ENCODE results near the gene NOP9.

Gene NOP9

DNA sequence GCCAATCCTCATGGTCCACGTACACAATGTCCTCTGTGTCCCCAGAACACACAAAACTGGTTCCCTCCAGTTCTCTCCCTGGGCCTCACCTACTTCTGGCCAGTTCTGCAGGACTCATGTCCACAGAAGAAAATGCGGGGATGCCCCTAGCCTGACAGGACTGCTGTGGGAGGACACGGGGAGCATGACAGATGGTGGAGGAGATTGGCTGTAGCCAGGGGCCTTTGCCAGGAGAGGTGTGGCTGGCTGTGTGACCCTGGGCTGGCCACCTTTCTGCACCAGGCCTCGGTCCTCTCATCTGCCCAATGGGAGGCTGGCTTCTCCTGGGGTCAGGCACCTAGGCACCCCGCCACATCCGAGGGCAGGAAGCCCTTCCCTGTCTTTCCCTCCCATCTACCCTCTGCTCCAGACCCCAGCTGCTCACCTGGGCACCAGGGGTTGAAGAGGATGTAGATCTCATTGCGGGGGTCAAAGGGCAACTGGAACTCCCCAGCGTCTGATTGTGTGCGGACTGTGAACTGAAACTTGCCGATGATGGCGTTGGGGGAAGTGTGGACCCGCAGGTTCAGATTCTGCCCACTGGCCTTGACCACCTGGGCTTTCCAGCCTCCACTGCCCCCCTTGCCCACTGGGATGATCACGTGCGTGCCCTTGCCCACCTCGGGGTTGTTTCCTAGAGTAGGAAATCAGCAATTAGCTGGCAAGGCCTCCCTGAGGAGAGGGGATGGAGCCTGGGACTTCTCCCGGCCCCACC is 39.4 kb upstream of the NOP9 start:
- no peak overlapping the region for H3K4me3 ChIP-seq (ENCODE audit: low read depth, low read length)
- TF ChIP-seq, protein P1, sequence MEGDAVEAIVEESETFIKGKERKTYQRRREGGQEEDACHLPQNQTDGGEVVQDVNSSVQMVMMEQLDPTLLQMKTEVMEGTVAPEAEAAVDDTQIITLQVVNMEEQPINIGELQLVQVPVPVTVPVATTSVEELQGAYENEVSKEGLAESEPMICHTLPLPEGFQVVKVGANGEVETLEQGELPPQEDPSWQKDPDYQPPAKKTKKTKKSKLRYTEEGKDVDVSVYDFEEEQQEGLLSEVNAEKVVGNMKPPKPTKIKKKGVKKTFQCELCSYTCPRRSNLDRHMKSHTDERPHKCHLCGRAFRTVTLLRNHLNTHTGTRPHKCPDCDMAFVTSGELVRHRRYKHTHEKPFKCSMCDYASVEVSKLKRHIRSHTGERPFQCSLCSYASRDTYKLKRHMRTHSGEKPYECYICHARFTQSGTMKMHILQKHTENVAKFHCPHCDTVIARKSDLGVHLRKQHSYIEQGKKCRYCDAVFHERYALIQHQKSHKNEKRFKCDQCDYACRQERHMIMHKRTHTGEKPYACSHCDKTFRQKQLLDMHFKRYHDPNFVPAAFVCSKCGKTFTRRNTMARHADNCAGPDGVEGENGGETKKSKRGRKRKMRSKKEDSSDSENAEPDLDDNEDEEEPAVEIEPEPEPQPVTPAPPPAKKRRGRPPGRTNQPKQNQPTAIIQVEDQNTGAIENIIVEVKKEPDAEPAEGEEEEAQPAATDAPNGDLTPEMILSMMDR (IDR thresholded peaks at IDR 0.05; ENCODE audit: borderline replicate concordance, insufficient read depth, low read depth, low read length), result no peak

DNA sequence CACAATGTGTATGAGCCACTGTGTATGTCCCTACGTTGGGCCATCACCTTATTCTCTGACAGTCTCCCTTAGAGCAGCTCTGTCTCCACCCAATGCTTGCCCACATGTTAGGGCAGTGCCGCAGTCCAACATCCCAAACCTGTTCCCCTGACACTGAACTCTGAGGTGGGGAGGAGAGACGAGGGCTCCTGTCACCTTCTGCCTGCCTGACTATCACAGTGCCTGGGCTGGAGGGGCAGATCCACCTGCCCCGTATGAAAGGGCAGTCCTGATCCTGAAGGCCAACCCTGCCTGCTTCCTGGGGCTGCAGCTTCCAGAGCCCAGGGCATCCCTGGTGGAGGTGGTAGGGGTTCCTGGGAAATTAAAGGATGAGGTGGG is 38.9 kb upstream of the NOP9 start:
- TF ChIP-seq, protein P1 (IDR thresholded peaks at IDR 0.05; ENCODE audit: borderline replicate concordance, insufficient read depth, low read depth, low read length), result no peak
- H3K4me3 ChIP-seq (ENCODE audit: low read depth, low read length), result no peak overlapping the region

DNA sequence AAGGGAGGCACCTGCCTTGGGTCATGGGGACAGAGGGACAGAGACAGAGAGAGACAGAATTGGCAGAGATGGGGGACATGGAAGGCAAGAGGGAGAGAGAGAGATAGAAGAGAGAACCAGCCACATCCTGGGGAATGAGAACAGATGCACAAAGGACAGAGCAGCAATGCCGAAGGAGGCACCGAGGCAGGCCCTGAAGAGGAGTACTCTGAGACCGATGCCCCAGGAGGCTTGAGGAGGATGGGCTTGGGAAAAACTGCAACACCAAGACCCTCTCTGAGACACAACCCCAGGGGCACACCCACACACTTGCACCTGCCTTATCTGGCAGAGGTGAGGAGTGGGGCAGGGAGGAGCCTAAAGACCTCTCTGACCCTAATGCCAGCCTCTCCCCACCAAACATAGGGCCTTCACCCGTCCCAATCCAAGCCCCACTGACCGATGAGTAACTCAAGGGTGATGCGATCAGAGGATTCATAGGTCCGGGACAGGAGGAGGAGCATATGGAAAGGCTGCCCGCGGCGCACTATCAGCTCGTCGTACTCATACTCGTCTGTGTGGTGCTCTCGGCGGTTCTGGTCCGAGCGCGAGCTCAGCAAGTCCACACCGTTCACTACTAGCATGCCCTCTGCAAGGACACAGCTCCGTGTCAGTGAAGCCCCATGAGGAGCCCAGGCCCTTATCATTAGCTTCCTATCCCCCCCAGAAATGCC is 38.2 kb upstream of the NOP9 start:
- no peak overlapping the region for H3K4me3 ChIP-seq (ENCODE audit: low read depth, low read length)
- TF ChIP-seq, protein P1 (IDR thresholded peaks at IDR 0.05; ENCODE audit: borderline replicate concordance, insufficient read depth, low read depth, low read length), result no peak

DNA sequence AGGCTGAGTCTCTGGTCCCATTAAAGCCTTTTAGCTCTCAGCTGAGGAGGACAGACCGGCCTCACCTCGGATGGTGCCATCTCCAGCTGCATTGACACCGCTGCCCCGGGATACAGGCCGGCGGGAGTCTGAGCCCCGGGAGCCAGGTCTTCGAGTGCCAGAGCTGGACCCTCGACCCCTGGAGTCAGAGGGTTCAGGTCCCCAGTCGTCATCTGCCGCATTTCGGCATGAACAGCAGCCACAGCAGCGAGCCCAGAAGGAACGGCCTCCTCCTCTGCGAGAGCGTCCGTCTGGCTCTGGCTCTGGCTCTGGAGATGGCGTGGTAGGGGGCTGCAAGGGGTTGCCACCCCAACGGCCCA is 37.7 kb upstream of the NOP9 start:
- no peak overlapping the region for H3K4me3 ChIP-seq (ENCODE audit: low read depth, low read length)
- TF ChIP-seq, protein P1 (IDR thresholded peaks at IDR 0.05; ENCODE audit: borderline replicate concordance, insufficient read depth, low read depth, low read length), result no peak

DNA sequence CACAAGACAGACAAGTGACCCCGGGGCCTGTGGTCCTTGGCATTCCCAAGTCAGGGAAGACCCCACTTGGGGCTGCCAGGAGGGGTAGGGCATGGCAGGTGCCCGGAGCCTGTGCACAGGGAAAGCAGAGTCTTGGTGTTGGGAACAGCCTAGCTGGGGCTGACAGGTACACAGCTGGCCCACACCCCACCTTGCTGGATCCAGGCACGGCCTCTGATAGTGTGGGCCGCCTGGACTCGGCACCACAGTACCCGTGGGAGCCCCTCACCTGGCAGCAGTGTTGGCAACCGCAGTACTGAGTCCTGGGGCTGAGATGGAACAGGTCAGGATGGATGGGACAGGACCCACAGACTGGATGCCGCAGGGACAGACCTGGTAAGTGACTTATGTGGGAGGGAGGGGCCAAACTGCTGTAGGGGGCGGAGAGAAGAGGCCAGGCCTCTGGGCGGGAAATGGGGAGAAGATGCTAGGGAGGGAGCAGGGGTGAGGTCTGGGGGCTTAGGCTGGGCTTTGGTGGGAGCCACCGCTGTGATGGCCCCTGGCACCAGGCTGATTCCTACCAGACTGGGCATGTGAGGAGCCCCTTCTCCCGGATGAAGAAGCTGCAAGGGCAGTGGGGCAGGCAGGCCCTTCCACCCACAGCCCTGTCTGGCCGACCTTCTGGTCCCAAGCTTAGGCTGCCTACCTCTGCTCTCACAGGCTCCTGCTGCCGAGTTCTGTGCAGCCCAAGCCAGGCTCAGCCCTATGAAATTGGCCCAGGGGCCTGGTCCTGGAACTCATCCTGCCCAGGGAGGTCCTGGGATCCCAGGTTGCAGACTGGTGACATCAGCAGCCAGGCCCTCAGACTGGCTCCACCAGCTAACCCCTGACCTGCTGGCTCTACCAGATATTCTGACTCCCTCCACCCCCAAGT is 36.6 kb upstream of the NOP9 start, which contains the start of gene TGM1:
TGM1 (minus strand) TSS at position 357 of the 913 bp plus-strand sequence. CDS start 825 bp downstream, outside the sequence.
- H3K4me3 ChIP-seq (ENCODE audit: low read depth, low read length), result no peak within 1 kb of the TSS
- TF ChIP-seq, protein P1 (IDR thresholded peaks at IDR 0.05; ENCODE audit: borderline replicate concordance, insufficient read depth, low read depth, low read length), result no peak

DNA sequence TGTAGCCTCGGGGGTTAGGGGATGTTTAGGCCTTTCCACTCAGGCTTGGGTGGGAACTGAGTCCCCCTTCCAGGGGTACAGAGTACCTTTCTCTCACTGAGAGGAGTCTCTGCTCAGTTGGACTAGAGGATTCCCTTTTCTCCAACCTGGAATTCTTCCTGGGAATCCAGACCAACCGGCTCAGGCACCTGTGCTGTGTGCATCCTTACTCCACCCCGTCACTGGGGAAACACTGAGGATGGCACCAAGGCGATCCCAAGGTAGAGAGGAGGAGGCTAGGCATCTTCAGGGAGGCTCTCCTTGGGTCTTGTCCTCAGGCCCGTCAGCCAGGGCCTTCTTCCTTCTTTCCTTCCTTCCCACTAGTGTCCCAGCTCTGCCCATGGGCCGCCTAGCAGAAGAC is 35.8 kb upstream of the NOP9 start:
- no peak overlapping the region for H3K4me3 ChIP-seq (ENCODE audit: low read depth, low read length)
- TF ChIP-seq, protein P1 (IDR thresholded peaks at IDR 0.05; ENCODE audit: borderline replicate concordance, insufficient read depth, low read depth, low read length), result no peak
